HEK293T (cell line): ENCODE data around the gene SIGLEC1.

ENCODE experiments used
- ARNT ChIP-seq: fragments of 450-650 bp; IDR thresholded peaks from 2 replicates; pipeline ENCODE4 v1.6.1; 2017; ENCODE audit warnings: mild to moderate bottlenecking
- BHLHE40 ChIP-seq: fragments of 450-650 bp; IDR thresholded peaks from 2 replicates; pipeline ENCODE4 v1.6.1; 2016; ENCODE audit warnings: mild to moderate bottlenecking, moderate library complexity, borderline replicate concordance
- ELF4 ChIP-seq: fragments of 450-650 bp; IDR thresholded peaks from 2 replicates; pipeline ENCODE4 v1.6.1; 2017; ENCODE audit warnings: antibody characterized with exemption
- FOXA1 ChIP-seq: fragments of 450-650 bp; IDR thresholded peaks from 2 replicates; pipeline ENCODE4 v1.6.1; 2016; ENCODE audit warnings: mild to moderate bottlenecking
- FOXK2 ChIP-seq: fragments of 450-650 bp; IDR thresholded peaks from 2 replicates; pipeline ENCODE4 v1.6.1; 2016; ENCODE audit warnings: mild to moderate bottlenecking
- FOXM1 ChIP-seq: fragments of 450-650 bp; IDR thresholded peaks from 2 replicates; pipeline ENCODE4 v1.6.1; 2017; ENCODE audit warnings: mild to moderate bottlenecking, borderline replicate concordance
- HDGF ChIP-seq: fragments of 450-650 bp; IDR thresholded peaks from 2 replicates; pipeline ENCODE4 v1.6.1; 2017; ENCODE audit warnings: antibody characterized with exemption, borderline replicate concordance
- LEF1 ChIP-seq: fragments of 450-650 bp; IDR thresholded peaks from 2 replicates; pipeline ENCODE4 v1.6.1; 2017; ENCODE audit warnings: mild to moderate bottlenecking, borderline replicate concordance
- NFRKB ChIP-seq: fragments of 450-650 bp; IDR thresholded peaks from 2 replicates; pipeline ENCODE4 v1.6.1; 2016; ENCODE audit warnings: mild to moderate bottlenecking, moderate library complexity
- PKNOX1 ChIP-seq: fragments of 450-650 bp; IDR thresholded peaks from 2 replicates; pipeline ENCODE4 v1.6.1; 2016
- SP1 ChIP-seq: fragments of 450-650 bp; IDR thresholded peaks from 2 replicates; pipeline ENCODE4 v1.6.1; 2017
- SUZ12 ChIP-seq: fragments of 450-650 bp; IDR thresholded peaks from 2 replicates; pipeline ENCODE4 v1.6.1; 2016; ENCODE audit warnings: mild to moderate bottlenecking
- TARDBP ChIP-seq: fragments of 450-650 bp; IDR thresholded peaks from 2 replicates; pipeline ENCODE4 v1.6.1; 2016
- ZNF384 ChIP-seq: fragments of 450-650 bp; IDR thresholded peaks from 2 replicates; pipeline ENCODE4 v1.6.1; 2016

DNA sequence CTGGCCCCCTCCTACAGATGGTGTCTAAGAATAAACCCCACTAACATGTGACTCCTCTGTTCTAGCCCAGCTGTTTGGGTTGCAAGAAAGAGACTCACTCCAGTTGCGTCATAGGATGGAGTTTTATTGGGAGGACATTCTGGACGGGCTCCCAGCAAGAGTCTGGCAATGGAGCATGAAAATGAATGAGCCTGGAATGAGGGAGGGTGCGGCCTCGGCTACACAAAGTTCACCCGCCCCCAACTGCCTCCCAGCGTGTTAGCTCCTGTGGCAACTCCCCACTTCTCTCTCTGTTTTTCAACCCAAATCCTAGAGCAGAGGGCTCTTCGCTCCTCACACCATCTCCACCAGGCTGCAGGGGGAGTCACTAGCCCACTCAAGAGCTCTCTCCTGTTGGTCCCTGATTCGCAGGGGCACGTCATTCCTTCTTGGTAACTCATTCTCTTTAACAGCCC is 25.5 kb downstream of the SIGLEC1 start:
- TF ChIP-seq FOXA1, result no peak
- no peak for TF ChIP-seq TARDBP
- no peak for TF ChIP-seq FOXM1
- no peak for TF ChIP-seq SUZ12
- TF ChIP-seq ELF4, result no peak
- no peak for TF ChIP-seq SP1
- no peak for TF ChIP-seq NFRKB
- no peak for TF ChIP-seq ARNT
- TF ChIP-seq ZNF384, result no peak
- no peak for TF ChIP-seq BHLHE40
- no peak for TF ChIP-seq FOXK2
- no peak for TF ChIP-seq HDGF
- TF ChIP-seq LEF1, result no peak
- TF ChIP-seq PKNOX1, result no peak
